Cardiac ventricle fibroblast (primary cell): ENCODE measurements around the gene JAZF1. TPM values are rescaled to one million over a fixed set of nuclear protein-coding genes. Genes with fewer than 3 reads are reported as not detected.

ENCODE experiments used
- total RNA-seq: library from RNA; depleted of rRNA; stranded (reverse); fragments of >200 nt; gene quantifications from 2 replicates; pipeline ENCODE4 v1.2.3, GENCODE V29; 2015

JAZF1 gene
- total RNA-seq: 9.0 and 10.5 TPM in 2 replicates

GRCh38 chr7:28180364-28181147 lies at the start of gene JAZF1:
TSS of gene JAZF1 (minus strand) at chr7:28180795.

Other genes starting within 250 kb of the JAZF1 start
- 0.81 and 1.7 TPM in 2 replicates for gene CREB5, start 231.7 kb upstream of the JAZF1 start, total RNA-seq